ENCODE results near the gene CSPG4.
"Not testable (repeated sequence)": the region's sequence is repeated elsewhere in the genome, so short reads cannot be mapped to it uniquely, and the experiment has no call there.

CSPG4 gene

DNA sequence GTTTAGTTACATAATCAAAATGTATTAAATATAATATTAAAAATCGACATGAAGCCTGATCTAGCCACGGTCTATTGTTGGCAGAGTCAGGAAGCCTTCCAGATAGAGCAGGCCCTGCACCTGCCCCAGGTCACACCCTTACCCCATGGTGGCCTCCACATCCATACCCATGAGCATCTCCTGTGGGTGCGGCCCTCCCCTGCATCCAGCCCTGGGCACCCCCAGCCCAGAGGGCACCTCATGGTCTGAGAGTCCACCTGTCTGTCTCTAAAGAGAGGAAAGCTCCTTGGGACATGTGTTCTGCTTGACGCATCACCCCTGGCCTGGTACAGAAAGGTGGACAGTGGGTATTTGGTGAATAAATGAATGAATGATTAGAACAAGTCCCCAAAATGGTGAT is 37.2 kb upstream of the CSPG4 start:
- no peaks in the 10 kb centered on the region for H3K9me3 ChIP-seq (ENCODE audit: severe bottlenecking)
- no peaks in the 10 kb centered on the region for H3K27me3 ChIP-seq (ENCODE audit: insufficient read depth, low read depth, severe bottlenecking)
- TF ChIP-seq, protein P1, sequence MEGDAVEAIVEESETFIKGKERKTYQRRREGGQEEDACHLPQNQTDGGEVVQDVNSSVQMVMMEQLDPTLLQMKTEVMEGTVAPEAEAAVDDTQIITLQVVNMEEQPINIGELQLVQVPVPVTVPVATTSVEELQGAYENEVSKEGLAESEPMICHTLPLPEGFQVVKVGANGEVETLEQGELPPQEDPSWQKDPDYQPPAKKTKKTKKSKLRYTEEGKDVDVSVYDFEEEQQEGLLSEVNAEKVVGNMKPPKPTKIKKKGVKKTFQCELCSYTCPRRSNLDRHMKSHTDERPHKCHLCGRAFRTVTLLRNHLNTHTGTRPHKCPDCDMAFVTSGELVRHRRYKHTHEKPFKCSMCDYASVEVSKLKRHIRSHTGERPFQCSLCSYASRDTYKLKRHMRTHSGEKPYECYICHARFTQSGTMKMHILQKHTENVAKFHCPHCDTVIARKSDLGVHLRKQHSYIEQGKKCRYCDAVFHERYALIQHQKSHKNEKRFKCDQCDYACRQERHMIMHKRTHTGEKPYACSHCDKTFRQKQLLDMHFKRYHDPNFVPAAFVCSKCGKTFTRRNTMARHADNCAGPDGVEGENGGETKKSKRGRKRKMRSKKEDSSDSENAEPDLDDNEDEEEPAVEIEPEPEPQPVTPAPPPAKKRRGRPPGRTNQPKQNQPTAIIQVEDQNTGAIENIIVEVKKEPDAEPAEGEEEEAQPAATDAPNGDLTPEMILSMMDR (IDR thresholded peaks at IDR 0.05; ENCODE audit: low read depth, low read length), result no peak

DNA sequence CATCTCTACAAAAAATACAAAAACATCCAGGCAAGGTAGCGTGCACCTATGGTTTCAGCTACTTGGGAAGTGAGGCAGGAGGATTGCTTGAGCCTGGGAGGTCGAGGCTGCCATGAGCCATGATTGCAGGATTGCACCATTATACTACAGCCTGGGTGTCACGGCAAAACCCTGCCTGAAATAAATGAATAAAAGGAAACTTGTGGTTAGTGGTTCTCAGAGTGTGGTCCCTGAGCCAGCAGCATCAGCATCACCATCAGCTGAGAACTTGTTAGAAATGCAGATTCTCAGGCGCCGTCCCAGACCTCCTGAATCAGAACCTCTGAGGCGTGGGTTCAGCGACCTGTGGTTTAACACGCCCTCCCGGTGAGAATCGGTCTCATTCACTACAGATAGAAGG is 36.2 kb upstream of the CSPG4 start:
- not testable (repeated sequence) for H3K9me3 ChIP-seq (ENCODE audit: severe bottlenecking); DNase-seq; H3K4me3 ChIP-seq (ENCODE audit: low read depth, low read length)

More for the DNA sequence above, 37.2 kb upstream of the CSPG4 start:
- H3K36me3 ChIP-seq, result no peaks in the 10 kb centered on the region
- DNase-seq, result no peak
- no peak overlapping the region for H3K4me3 ChIP-seq (ENCODE audit: low read depth, low read length)
- H3K27ac ChIP-seq, result no peak overlapping the region

DNA sequence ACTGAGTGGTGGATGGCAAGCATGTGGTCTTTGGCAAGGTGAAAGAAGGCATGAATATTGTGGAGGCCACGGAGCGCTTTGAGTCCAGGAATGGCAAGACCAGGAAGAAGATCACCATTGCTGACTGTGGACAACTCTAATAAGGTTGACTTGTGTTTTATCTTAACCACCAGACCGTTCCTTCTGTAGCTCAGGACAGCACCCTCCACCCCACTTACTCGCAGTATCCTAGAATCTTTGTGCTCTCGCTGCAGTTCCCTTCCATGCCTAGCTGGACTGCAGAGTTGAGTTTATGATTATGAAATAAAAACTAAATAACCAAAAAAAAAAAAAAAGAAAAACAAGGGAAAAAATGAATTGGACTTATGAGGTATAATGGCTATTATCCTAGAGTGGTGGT is 34.5 kb upstream of the CSPG4 start:
- H3K27ac ChIP-seq; H3K4me3 ChIP-seq (ENCODE audit: low read depth, low read length); H3K36me3 ChIP-seq; H3K9me3 ChIP-seq (ENCODE audit: severe bottlenecking); DNase-seq; H3K27me3 ChIP-seq (ENCODE audit: insufficient read depth, low read depth, severe bottlenecking): not testable (repeated sequence)

More for the DNA sequence above, 36.2 kb upstream of the CSPG4 start:
- not testable (repeated sequence) for H3K27ac ChIP-seq; H3K36me3 ChIP-seq; H3K27me3 ChIP-seq (ENCODE audit: insufficient read depth, low read depth, severe bottlenecking)

DNA sequence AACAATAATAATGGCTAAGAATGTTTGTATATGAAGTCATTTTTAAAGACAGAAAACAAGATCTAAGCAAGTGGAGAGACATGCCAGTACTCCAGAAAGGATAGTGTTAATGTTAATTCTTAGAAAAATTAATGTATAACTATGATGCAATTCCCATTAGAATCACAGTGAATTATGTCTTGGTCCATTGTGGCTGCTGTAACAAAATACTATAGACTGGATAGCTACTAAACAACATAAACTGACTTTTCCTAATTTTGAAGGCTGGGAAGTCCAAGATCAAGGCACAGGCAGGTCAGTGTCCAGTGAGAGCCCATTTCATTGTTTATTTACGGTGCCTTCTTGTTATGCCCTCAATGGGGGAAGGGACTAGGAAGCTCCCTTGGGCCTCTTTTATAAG is 32.7 kb upstream of the CSPG4 start:
- no peaks in the 10 kb centered on the region for H3K36me3 ChIP-seq
- TF ChIP-seq, protein P1 (IDR thresholded peaks at IDR 0.05; ENCODE audit: low read depth, low read length), result no peak
- no peaks in the 10 kb centered on the region for H3K27me3 ChIP-seq (ENCODE audit: insufficient read depth, low read depth, severe bottlenecking)
- peaks cover 3% of the 10 kb centered on the region for H3K9me3 ChIP-seq (ENCODE audit: severe bottlenecking)
- DNase-seq, result no peak
- H3K27ac ChIP-seq, result no peak overlapping the region
- no peak overlapping the region for H3K4me3 ChIP-seq (ENCODE audit: low read depth, low read length)

DNA sequence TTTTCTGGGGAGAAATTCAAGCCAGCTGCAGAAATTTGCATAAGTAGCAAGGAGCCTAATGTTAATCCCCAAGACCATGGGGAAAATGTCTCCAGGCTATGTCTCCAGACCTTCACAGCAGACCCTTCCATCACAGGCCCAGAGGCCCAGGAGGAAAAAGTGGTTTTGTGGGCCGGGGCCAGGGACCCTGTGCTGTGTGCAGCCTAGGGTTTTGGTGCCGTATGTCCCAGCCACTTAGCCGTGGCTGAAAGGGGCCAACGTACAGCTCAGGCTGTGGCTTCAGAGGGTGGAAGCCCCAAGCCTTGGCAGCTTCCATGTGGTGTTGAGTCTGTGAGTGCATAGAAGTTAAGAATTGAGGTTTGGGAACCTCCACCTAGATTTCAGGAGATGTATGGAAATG is 29.7 kb upstream of the CSPG4 start:
- not testable (repeated sequence) for DNase-seq; H3K9me3 ChIP-seq (ENCODE audit: severe bottlenecking)

DNA sequence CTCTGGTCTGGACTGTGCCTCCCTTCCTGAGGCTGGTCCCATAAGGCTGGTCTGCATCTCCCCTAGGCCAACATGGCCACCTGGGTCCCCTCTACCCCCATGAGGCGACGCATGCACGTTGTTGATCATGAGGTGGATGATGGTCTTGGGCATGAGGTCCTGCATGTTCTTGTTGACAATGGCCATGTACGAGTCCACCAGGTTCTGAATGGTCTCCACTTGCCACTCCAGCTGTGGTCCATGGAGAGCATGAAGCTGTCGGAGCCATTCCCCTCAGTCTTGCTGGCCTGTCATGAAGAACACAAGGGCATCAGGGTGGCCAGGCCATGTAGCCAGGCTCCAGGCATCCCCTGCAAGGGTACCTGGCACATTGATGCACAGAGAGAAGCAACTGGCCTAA is 27.1 kb upstream of the CSPG4 start:
- H3K9me3 ChIP-seq (ENCODE audit: severe bottlenecking), result peaks cover 3% of the 10 kb centered on the region
- TF ChIP-seq, protein P1 (IDR thresholded peaks at IDR 0.05; ENCODE audit: low read depth, low read length), result no peak
- no peak for DNase-seq
- H3K27me3 ChIP-seq (ENCODE audit: insufficient read depth, low read depth, severe bottlenecking), result no peaks in the 10 kb centered on the region
- no peak overlapping the region for H3K4me3 ChIP-seq (ENCODE audit: low read depth, low read length)
- no peak overlapping the region for H3K27ac ChIP-seq
- H3K36me3 ChIP-seq, result no peaks in the 10 kb centered on the region

More for the DNA sequence above, 29.7 kb upstream of the CSPG4 start:
- not testable (repeated sequence) for H3K27ac ChIP-seq; H3K27me3 ChIP-seq (ENCODE audit: insufficient read depth, low read depth, severe bottlenecking); H3K36me3 ChIP-seq; H3K4me3 ChIP-seq (ENCODE audit: low read depth, low read length)

DNA sequence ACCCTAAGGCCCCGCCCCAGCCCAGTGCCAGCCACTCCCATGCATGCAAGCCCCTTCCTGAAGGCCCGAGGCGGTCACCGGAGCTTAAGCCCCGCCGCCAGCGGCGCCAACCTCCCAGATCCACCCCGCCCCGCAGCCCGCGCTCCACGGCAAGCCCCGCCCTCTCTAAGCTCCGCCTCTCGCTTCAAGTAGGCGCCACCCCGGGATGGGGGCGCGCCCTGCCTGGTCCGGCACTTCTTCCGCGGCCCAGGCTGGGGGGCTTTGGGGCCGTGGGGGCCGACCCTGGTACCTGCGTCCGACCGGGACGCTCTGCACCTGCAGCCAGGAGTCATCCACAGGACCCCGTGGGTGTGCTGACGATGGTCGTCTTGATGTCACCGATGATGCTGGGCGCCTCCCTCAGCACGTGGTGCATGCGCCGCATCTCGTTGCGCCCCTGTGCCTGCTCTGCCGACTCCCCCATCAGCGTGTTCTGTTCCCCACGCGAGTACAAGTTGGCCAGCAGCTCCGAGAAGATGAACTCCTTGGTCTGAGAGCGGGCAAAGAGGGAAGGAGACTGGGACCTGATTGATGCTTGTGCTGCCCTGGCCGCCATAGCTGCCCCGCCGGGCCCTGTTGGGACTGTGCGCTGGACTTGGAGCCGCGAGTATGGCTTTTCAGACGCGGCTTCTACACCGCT is 26.1 kb upstream of the CSPG4 start:
- Histone ChIP-seq H3K9me3 (ENCODE audit: severe bottlenecking) (peaks cover 3% of the 10 kb centered on the region), H3K4me3 (ENCODE audit: low read depth, low read length) (peak overlapping the region; percentile 88), H3K27me3 (ENCODE audit: insufficient read depth, low read depth, severe bottlenecking) (no peaks in the 10 kb centered on the region), H3K27ac (no peak overlapping the region; the same call in 1 of the 2 replicates), H3K36me3 (no peaks in the 10 kb centered on the region)
- DNase-seq, result peak; percentile 96
- TF ChIP-seq, protein P1 (IDR thresholded peaks at IDR 0.05; ENCODE audit: low read depth, low read length), result no peak
